Measurements from ENCODE around the gene SELENOM.
"Not testable (repeated sequence)": the region's sequence is repeated elsewhere in the genome, so short reads cannot be mapped to it uniquely, and the experiment has no call there.

The SELENOM gene

DNA sequence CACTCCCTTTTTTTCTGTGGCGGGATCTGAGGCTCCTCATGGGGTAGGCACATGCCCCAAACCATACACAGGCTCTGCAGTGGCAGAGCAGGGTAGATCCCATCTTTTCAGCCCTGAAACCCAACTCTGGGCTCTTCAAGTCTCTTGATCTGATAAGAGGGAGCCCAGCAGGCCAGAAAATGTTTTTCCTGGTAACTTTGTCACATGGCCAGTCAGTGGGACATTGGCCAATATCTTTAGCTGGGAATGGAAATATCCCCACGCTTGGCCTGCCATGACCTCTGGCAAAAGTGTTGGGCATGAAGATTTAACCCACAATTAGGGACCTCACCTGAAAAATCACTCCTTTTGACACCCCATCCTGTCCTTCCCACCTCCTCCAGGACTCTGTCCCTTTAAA, 23.5 kb upstream of the SELENOM start:
- no peak for DNase-seq (ENCODE audit: low read depth in 2 of 2)

DNA sequence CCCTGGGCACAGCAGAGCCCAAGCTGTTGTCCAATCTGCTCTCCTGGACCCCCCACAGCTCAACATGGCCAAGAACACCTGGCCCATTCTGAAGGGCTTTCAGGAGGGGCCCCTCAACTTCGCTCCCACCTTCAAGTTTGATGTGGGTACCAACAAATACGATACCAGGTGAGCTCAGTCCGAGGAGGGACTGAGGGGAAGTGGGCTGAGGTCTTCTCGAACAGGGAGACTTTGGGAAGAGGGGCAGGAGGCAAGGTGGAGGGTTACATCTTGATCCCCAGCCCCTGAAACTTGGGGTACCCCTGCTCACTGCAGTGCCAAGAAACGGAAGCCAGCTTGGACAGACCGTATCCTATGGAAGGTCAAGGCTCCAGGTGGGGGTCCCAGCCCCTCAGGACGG, 20.8 kb upstream of the SELENOM start:
- no peak for DNase-seq (ENCODE audit: low read depth in 2 of 2)

GRCh38 chr22:31127181-31127772, 19.9 kb upstream of the SELENOM start:
- DNase-seq (ENCODE audit: low read depth in 2 of 2) = no peak

DNA sequence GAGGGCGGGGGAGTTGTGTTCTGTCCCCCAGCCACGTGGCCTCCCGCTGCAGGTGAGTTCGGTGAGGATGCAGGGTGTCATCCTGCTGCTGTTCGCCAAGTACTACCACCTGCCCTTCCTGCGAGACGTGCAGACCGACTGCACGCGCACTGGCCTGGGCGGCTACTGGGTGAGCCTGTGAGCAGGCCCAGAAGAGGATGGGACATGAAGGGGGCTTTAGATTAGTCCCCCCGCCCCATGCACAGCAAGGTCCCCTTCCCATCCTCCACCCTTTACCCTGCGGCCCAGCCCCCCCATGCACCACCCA, 19.5 kb upstream of the SELENOM start:
- DNase-seq (ENCODE audit: low read depth in 2 of 2) = no peak

DNA sequence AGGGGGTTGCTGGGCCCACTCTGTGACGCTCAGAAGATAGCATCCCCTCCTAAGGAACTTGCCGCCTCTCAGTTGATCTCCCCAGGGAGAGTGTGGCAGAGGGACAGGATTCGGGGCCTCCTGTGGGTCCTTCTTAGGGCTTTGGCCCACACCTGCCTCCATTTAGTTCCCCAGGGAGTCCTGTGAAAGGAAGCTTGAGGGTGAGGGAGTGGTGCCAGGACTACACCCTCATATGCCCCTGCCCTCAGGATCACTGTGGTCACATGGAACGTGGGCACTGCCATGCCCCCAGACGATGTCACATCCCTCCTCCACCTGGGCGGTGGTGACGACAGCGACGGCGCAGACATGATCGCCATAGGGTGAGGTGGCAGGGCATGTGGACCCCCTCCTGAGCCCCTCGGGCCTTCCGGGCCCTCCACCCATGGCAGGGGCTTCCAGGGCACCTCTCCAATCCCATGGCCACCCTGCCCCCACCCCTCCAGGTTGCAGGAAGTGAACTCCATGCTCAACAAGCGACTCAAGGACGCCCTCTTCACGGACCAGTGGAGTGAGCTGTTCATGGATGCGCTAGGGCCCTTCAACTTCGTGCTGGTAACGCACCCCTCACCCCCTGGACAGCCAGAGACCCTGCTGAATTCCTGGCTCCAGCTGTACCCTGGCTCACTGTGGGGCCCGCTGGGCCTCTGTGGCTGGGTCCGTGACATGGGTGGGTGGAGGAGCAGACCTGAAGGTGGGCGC, 18.9 kb upstream of the SELENOM start:
- no peak for DNase-seq (ENCODE audit: low read depth in 2 of 2)

DNA sequence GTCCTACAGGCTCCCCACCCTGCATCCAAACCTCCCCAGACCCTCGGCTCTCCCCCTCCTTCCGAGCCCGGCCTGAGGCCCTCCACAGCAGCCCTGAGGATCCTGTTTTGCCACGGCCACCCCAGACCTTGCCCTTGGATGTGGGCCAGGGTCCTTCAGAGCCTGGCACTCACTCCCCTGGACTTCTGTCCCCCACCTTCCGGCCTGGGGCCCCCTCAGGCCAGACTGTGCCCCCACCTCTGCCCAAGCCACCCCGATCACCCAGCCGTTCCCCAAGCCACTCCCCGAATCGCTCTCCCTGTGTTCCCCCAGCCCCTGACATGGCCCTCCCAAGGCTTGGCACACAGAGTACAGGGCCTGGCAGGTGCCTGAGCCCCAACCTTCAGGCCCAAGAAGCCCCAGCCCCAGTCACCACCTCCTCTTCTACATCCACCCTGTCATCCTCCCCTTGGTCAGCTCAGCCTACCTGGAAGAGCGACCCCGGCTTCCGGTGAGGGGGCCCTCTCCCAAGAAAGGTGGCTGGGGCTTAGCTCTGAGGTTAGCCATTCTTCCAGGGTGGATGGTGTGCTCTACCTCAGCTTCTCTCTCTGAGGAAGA, 18.3 kb upstream of the SELENOM start:
- DNase-seq (ENCODE audit: low read depth in 2 of 2) = no peak

DNA sequence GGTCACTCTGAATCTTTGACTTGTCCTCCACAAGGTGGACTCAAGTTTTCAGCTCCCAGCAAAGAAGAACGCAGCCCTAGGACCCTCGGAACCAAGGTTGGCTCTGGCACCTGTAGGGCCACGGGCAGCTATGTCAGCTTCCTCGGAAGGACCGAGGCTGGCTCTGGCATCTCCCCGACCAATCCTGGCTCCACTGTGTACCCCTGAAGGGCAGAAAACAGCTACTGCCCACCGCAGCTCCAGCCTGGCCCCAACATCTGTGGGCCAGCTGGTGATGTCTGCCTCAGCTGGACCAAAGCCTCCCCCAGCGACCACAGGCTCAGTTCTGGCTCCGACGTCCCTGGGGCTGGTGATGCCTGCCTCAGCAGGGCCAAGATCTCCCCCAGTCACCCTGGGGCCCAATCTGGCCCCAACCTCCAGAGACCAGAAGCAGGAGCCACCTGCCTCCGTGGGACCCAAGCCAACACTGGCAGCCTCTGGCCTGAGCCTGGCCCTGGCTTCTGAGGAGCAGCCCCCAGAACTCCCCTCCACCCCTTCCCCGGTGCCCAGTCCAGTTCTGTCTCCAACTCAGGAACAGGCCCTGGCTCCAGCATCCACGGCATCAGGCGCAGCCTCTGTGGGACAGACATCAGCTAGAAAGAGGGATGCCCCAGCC, 17.6 kb upstream of the SELENOM start:
- no peak for DNase-seq (ENCODE audit: low read depth in 2 of 2)

DNA sequence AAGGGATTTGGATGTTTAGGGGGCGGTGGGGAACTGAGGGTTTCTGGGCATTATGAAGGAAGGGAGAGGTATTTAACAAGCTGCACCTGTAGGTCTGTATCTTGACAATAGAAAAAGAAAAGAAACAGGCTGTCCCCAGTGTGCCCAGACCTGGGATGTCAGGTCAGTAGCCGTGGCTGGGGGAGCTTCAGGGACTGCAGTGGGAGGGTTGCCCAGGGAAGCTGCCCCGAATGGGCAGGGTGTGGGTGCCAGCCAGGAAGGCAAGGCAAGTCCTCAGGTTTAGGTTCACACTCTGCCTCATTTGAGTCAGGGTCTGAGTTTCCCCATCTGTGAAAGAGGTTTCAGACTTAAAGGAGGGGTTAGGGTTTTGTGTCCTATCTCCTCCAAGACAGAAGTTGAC, 16.9 kb upstream of the SELENOM start:
- no peak for DNase-seq (ENCODE audit: low read depth in 2 of 2)

DNA sequence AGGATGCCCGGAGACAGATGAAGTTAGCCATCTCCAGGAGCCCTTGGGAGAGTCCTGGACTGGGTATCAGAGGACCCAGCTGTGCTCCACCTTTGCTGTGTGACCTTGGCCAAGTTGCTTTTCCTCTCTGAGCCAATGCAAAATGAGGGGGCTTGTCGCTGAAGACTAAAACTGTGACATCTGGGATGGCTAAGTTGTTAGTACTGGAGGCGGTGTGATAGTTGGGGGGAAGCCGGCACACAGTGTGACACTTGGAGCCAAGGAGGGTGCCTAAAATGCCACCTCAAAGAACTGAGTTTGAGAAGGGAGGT, 15.9 kb upstream of the SELENOM start:
- DNase-seq (ENCODE audit: low read depth in 2 of 2) = no peak

GRCh38 chr22:31122532-31123291, 15.3 kb upstream of the SELENOM start, which contains the start of gene INPP5J:
Gene INPP5J, plus strand, starts transcription at chr22:31122966. Its CDS starts 49 bp downstream, at chr22:31123015.
- no peak for DNase-seq (ENCODE audit: low read depth in 2 of 2)

DNA sequence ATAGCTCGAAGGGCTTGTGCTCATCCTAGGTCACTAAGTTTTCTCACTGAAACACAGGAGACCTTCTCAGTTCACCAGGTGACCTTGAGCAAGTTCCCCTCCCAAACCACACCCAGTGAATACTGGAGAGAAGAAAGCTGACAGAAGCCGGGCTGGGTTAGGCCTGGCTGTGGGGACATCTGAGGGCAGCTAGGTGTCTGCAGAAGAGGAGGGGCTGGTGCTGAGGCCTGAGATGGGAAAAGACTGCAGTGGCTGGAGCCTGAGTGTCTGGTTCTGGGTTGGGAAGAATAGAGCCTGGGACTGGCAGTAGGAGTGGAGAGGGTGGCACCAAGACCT, 14.8 kb upstream of the SELENOM start:
- DNase-seq (ENCODE audit: low read depth in 2 of 2) = no peak

DNA sequence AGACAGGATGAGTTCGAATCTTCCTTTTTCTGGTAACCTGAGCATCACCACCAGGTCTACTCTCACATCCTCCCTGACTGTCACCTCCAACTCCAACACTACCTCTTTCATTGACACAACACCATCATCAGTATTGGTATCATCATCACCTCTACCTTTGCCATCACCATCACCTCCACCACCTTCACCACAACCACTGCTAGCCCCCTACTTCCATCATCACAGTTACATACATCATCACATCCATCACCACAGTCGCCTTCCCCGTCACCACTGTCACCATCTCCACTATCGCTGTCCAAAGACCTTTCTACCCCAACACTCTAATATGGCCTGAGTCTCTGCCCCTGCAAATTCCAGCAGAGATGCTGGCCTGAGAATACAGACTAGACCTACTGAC, 14.0 kb upstream of the SELENOM start:
- no peak for DNase-seq (ENCODE audit: low read depth in 2 of 2)

DNA sequence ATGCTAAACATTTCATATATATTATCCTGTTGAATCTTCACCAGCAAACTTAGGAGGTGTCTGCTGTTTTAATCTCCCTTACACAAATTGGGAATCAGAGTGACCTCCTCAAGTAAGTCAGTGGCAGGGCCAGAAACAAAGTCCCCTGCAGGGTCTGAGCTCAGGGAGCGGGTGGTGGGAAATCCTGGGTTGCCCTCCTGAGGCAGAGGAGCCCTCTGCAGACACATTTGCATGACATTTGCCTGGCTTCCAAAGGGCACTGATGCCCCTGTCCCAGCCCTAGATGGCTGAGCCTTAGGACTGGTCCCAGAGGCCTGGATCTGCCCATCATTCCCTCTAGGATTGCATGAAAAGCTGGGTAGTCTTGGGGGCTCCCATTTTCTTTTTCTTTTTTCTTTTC, 13.3 kb upstream of the SELENOM start:
- no peak for DNase-seq (ENCODE audit: low read depth in 2 of 2)

DNA sequence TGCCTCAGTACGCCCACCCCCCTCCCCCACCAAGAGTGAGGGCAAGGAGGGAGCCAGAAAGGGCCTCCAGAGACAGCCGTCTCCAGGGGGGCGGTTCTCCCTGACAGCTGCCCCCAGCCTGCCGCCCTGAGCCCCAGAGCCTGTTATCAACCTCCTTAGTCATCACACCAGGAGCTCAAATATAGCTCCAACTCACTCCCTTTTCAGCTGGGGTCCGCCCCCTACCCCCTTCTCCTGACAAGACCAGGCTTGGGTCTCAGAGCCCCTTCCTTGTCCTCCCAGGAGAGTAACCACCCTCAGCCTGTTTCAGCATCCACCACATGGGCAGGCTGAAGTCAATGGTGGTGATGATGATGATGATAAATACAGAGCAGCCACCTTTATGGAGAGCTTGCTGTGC, 12.9 kb upstream of the SELENOM start:
- no peak for DNase-seq (ENCODE audit: low read depth in 2 of 2)

DNA sequence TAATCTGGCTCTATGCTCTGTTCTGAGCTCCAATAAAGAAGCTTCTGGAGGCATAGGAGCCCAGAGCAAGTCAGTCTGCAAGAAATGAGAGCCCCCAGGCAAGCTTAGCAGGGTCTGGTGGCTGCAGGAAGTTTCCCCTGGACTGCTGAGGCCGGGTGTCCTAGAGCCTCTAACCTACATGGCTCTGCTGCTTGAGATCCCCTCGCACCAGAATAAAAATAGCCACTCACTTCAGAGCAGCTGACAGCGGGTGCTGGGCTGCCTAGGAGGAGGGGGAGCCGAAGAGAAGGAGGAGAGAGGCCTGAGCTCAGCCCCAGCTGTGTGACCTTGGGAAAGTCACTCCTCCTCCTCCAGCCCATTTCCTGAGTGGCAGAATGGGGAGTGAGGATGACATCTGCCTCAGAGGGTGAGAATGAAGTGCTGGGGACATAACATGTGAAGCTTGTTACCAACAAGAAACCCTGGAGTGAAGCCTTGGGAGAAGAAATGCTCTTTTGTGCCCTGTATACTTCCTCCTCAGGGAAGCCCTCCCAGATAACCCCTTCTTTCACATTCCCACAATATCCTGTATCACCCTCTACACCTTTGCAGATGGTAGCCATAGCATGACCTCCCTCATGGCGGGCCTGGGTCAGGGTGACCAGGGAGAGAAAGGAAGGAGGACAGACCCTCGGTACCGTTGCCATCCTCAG, 11.8 kb upstream of the SELENOM start:
- DNase-seq (ENCODE audit: low read depth in 2 of 2) = no peak

DNA sequence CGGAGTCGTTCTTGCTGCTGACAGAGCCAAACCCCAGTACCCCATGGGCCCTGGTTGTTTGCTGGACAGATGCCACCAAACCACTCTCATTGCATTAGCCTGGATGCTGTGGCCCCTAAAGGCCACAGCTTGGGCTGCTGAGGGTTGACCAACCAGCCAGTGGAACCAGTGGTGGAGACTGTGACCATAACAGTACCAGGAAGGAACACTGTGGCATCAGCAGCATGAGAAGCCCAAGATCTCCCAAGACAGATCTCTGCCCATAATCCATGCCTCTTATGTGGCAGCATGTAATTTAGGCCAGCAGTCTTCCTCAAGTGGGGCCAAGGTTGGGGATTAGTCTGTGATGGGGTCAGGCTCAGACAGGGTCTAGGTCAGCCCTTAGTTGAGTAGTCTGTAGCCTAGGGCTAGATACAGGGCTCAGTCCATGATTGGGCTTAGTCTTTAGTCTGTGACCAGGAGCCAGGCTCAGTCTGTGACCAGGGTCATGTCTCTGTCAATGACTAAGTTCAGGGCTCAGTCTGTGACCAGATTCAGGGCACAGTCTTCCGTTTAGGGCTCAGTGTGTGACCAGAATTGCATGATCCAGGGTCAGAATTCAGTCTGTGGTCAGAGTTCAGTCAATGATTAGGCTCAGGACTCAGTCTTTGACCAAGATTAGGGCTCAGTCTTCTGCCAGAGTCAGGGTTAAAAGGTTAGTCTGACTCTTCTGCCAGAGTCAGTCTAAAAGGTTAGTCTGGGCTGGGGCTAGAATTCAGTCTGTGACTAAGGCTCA, 10.9 kb upstream of the SELENOM start:
- no peak for DNase-seq (ENCODE audit: low read depth in 2 of 2)

DNA sequence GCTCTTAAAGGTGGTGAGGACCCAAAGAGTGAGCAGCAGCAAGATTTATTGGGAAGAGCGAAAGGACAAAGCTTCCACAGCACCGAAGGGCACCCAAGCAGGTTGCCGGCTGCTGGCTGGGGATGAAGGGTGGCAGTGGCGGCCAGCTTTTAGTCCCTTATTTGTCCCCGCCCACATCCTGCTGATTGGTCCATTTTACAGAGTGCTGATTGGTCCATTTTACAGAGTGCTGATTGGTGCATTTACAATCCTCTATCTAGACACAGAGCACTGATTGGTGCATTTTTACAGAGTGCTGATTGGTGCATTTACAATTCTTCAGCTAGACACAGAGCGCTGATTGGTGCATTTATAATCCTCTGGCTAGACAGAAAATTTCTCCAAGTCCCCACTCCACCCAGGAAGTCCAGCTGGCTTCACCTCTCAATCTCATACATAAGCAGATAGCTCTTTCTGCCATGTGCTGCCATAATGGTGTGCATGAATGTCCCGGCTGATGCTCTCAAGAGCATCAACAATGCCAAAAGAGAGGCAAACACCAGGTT, 5.3 kb upstream of the SELENOM start:
- DNase-seq (ENCODE audit: low read depth in 2 of 2) = not testable (repeated sequence)

GRCh38 chr22:31107894-31108218, 488 bp upstream of the SELENOM start:
- DNase-seq (ENCODE audit: low read depth in 2 of 2) = no peak

DNA sequence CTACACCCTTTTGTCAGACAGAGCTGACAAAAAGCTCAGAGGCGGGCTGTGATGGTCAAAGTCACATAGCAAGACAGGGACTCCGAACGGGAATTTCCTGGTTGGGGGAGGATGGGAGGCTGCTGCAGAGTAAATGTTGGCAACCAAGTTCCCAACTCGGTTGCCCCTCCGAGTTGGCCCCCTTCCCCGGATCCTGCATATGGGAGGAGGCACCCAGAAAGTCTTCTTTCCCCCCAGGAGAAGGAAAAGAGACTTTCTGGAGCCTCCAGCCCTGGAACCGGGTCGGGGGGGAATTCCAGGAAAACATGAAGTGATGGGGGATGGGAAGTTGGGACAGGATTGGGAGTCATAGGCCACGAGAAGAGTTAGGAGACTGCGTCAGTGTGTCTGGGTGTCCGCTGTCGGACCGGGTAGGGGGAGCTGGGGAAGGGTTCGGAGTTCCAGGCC, 614 bp downstream of the SELENOM start:
- DNase-seq (ENCODE audit: low read depth in 2 of 2) = no peak

GRCh38 chr22:31106001-31106571, 1.3 kb downstream of the SELENOM start:
- DNase-seq (ENCODE audit: low read depth in 2 of 2) = no peak
